Stimulated activated CD8-positive, alpha-beta memory T cell treated with anti-CD3 and anti-CD28 coated beads, Interleukin-7, amount 100 ng/mL, for 1 hour (primary cell): ENCODE results near the gene CHMP1B.
"Not testable (repeated sequence)": the region's sequence is repeated elsewhere in the genome, so short reads cannot be mapped to it uniquely, and the experiment has no call there.

Source experiments
- DNase-seq, 2 donors: peaks; one replicate each; pipeline ENCODE4 v3.0.0-alpha.2; 2020; ENCODE audit warnings: low read depth in 2 of 2

CHMP1B gene

GRCh38 chr18:11871501-11871900 is 20.3 kb downstream of the CHMP1B start:
- DNase-seq, result no peak

GRCh38 chr18:11872479-11873136 is 21.4 kb downstream of the CHMP1B start:
- no peak for DNase-seq

- DNase-seq, result no peak
Observed at GRCh38 chr18:11873670-11874340, 22.6 kb downstream of the CHMP1B start.

DNA sequence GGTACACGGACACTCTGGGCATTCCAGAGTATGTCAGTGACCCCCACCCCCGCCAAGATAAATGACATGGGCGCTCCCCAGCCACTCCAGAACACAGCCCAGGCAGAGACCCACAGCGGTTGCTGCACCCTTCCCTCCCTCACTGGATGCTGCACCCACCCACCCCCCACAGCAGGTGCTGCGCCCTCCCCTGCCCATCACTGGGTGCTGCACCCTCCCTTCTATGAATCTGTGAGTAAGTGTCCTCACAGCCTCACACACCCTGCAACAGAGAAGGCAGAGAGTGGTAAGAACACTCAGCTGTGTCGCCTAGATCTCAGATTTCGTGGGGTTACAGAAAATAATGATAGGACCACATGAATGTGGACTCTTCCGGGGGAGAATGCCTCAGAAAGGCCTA is 23.5 kb downstream of the CHMP1B start:
- no peak for DNase-seq

- no peak for DNase-seq
Observed at GRCh38 chr18:11877497-11878135, 26.4 kb downstream of the CHMP1B start.

DNA sequence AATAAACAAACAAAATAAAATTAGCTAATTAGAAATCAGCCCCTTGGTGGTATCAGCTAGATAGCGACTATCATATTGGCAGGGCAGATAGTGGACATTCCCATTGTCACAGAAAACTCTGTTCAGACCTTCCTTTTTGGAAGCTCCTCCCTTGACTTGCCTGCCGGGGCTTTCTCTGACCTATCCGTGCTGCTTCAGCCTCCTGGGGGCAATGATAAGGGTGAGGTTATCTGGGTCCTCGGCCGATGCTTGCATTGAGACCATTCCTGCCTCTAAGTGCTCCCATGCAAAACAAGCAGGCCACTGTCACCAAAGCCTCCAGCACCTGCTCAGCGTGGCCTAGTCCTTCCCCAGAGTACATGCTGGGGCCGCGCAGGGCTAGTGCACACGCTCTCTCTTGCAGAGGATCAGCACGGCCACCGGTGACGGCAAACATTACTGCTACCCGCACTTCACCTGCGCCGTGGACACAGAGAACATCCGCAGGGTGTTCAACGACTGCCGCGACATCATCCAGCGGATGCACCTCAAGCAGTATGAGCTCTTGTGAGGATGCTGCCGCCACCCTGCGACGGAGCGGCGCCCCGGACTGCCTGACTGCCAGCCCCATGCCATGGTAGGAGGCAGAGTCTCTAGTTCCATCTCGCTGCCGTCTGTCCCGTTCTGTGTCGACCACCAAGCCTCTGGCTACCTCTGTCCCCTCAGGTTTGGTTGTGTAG is 29.5 kb downstream of the CHMP1B start:
- DNase-seq, result no peak

GRCh38 chr18:11882636-11883035 is 31.4 kb downstream of the CHMP1B start:
- DNase-seq, result no peak

- DNase-seq, result no peak
Observed at GRCh38 chr18:11883153-11883552, 31.9 kb downstream of the CHMP1B start.

- DNase-seq, result no peak
Observed at GRCh38 chr18:11884396-11885030, 33.3 kb downstream of the CHMP1B start.

- DNase-seq, result no peak
Observed at GRCh38 chr18:11885278-11885947, 34.2 kb downstream of the CHMP1B start.

DNA sequence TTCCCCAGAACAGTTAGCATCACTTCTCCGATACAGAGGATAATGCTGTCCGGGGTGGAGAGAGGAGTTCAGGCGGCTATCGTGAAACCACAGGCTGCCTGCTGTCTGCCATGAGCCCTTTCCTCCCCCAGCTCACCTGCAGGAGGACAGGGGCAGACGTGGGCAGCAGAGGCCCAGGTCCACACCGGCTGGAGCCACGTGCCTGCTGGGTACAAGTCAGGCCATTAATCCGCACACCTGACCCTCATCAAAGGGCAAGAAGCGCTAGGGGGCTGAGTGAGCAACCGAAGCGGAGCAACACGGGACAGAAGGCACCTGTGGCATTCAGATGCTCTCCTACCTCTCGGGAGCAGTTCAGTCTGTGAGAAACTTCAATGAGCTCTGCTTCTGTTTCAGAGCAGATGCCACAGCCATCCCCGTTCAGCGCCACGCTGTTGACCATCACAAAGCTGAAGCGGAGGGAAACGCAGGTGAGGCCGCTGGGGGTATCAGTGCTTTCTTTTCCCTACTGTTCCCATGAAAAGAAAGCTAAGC is 35.4 kb downstream of the CHMP1B start:
- no peak for DNase-seq

GRCh38 chr18:11887328-11888128 is 36.3 kb downstream of the CHMP1B start:
- DNase-seq, result no peak

DNA sequence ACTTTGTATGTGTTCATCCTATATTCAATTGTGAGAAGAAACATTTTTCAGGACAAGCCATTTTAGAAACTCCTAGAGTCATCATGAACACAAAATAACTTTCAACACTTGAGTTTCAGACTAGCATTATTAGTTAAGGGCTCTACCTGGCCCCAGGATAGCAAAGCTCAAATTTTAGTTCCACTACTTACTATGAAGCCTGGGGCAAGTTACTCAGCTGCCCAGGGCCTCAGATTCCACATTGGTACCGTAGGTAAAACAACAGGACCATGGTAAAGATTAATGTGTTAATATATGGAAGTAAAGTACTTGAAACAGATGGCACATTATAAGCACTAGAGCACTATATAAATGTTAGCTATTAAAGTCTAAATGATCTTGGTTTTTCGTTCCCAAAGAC is 37.5 kb downstream of the CHMP1B start:
- DNase-seq, result no peak

GRCh38 chr18:11889284-11889683 is 38.1 kb downstream of the CHMP1B start:
- DNase-seq, result no peak

DNA sequence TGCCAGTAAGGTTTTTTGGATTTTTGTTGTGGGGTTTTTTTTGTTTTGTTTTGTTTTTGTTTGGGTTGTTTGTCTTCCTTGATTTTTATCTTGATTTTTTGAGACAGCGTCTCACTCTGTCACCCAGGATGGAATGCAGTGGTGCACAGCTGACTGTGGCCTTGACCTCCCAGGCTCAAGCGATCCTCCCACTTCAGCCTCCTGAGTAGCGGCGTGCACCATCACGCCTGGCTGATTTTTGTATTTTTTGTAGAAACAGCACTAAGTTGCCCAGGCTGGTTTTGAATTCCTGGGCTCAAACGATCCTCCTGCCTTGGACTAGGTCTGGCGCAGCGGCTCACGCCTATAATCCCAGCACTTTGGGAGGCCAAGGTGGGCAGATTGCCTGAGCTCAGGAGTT is 40.5 kb downstream of the CHMP1B start:
- DNase-seq, result no peak

GRCh38 chr18:11892438-11892837 is 41.2 kb downstream of the CHMP1B start:
- DNase-seq, result not testable (repeated sequence)

- no peak for DNase-seq
Observed at GRCh38 chr18:11897781-11898180, 46.6 kb downstream of the CHMP1B start.

DNA sequence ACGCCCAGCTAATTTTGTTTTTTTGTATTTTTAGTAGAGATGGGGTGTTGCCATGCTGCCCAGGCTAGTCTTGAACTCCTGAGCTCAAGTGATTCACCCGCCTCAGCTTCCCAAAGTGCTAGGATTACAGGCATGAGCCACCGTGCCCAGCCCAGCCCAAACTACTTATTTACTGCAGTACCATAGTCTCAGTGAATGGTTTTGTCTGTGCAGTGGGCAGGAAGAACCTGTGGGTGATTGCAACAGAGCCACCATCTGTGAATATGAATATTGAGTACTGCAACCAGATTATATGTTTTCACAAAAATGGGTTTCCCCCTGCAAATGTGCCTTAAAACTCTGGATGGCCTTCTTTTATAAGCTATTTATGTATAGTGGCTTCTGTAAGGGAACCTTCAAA is 47.9 kb downstream of the CHMP1B start:
- DNase-seq, result no peak

DNA sequence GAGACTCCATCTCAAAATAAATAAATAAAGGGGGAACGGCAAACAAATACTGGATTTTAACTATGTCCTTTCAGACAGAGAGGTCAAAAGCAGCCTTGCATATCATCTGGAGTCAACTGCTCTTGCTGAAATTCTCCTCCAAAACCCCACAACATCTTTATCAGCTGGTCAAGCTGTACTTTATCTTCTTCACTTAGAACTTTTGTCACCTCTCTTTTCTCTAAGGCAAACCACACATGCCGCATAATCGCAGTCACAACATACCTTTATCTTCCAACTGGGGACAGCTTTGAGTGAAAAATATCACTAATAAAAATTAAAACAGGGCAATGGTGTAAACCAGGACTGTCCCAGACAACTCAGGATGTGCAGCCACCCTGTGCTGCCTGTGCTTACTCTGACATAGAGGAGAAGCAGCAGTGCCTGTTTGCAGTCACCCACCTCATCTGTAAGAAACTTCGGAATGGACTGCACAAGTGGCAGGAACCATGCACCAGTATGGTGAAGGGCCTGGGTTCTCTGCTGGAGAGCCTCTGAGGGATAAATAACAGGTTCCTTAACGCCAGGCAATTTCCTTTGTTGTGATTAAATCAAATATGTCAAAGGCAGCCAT is 50.7 kb downstream of the CHMP1B start:
- no peak for DNase-seq
